MM.1S (cell line): ENCODE results near the gene SMIM13.
"Not testable (repeated sequence)": the region's sequence is repeated elsewhere in the genome, so short reads cannot be mapped to it uniquely, and the experiment has no call there.

Experiments used
- DNase-seq: peaks from one replicate; pipeline ENCODE4 v3.0.0-alpha.2; 2015
- H2AFZ ChIP-seq: fragments of 300-600 bp; sonication (generic); 2 replicates; pipeline ENCODE4 v1.6.0; 2016; ENCODE audit warnings: antibody characterized with exemption, low read length
- H3F3A ChIP-seq: fragments of 300-600 bp; sonication (generic); 2 replicates; pipeline ENCODE4 v1.6.1; 2016; ENCODE audit warnings: mild to moderate bottlenecking, antibody characterized with exemption, low read length, moderate library complexity, mixed read lengths; ENCODE audit not compliant: insufficient read depth
- H3K27ac ChIP-seq: fragments of 300-600 bp; sonication (generic); 2 replicates; pipeline ENCODE4 v1.5.1; 2016; ENCODE audit warnings: mild to moderate bottlenecking, low read length
- H3K27me3 ChIP-seq: fragments of 300-600 bp; sonication (generic); replicated peaks from 2 replicates; pipeline ENCODE4 v1.6.0; 2016; ENCODE audit warnings: low read length; ENCODE audit not compliant: insufficient read depth
- H3K36me3 ChIP-seq: fragments of 300-600 bp; sonication (generic); replicated peaks from 2 replicates; pipeline ENCODE4 v1.6.1; 2016; ENCODE audit warnings: mild to moderate bottlenecking, low read length, mixed read lengths; ENCODE audit not compliant: insufficient read depth
- H3K4me1 ChIP-seq: fragments of 300-600 bp; sonication (generic); 2 replicates; pipeline ENCODE4 v1.6.1; 2016; ENCODE audit warnings: low read length, mixed read lengths
- H3K4me2 ChIP-seq: fragments of 300-600 bp; sonication (generic); 2 replicates; pipeline ENCODE4 v1.6.0; 2016; ENCODE audit warnings: low read depth, low read length
- H3K4me3 ChIP-seq: fragments of 300-600 bp; sonication (generic); 2 replicates; pipeline ENCODE4 v1.5.1; 2016; ENCODE audit warnings: low read length, mixed read lengths
- H3K79me2 ChIP-seq: fragments of 300-600 bp; sonication (generic); 2 replicates; pipeline ENCODE4 v1.6.1; 2016; ENCODE audit warnings: mixed run types, low read length, mixed read lengths
- H3K9ac ChIP-seq: fragments of 300-600 bp; sonication (generic); 2 replicates; pipeline ENCODE4 v1.6.1; 2016; ENCODE audit warnings: low read length, mixed read lengths
- H3K9me2 ChIP-seq: fragments of 300-600 bp; sonication (generic); replicated peaks from 2 replicates; pipeline ENCODE4 v1.6.1; 2016; ENCODE audit warnings: mild to moderate bottlenecking, low read length, mixed read lengths; ENCODE audit not compliant: insufficient read depth
- H3K9me3 ChIP-seq: fragments of 300-600 bp; sonication (generic); replicated peaks from 2 replicates; pipeline ENCODE4 v1.6.1; 2016; ENCODE audit warnings: mild to moderate bottlenecking, low read length, mixed read lengths; ENCODE audit not compliant: insufficient read depth
- H4K20me1 ChIP-seq: fragments of 300-600 bp; sonication (generic); 2 replicates; pipeline ENCODE4 v1.6.1; 2016; ENCODE audit warnings: mild to moderate bottlenecking, low read length, moderate library complexity, mixed read lengths; ENCODE audit not compliant: insufficient read depth
- EZH2 ChIP-seq: fragments of 300-600 bp; sonication (generic); optimal IDR thresholded peaks from 2 replicates; pipeline ENCODE3; 2017; ENCODE audit warnings: low read depth, mild to moderate bottlenecking, antibody characterized with exemption, low read length, mixed read lengths
- EZH2phosphoT487 ChIP-seq: fragments of 300-600 bp; sonication (generic); IDR thresholded peaks from 2 replicates; pipeline ENCODE4 v1.6.1; 2018; ENCODE audit warnings: antibody characterized with exemption, low read length
- TF ChIP-seq, protein P1 (sequence below): fragments of 300-600 bp; sonication (generic); IDR thresholded peaks from 2 replicates; pipeline ENCODE4 v1.5.1; 2016; ENCODE audit warnings: antibody characterized with exemption, low read length, mixed read lengths

SMIM13 gene

DNA sequence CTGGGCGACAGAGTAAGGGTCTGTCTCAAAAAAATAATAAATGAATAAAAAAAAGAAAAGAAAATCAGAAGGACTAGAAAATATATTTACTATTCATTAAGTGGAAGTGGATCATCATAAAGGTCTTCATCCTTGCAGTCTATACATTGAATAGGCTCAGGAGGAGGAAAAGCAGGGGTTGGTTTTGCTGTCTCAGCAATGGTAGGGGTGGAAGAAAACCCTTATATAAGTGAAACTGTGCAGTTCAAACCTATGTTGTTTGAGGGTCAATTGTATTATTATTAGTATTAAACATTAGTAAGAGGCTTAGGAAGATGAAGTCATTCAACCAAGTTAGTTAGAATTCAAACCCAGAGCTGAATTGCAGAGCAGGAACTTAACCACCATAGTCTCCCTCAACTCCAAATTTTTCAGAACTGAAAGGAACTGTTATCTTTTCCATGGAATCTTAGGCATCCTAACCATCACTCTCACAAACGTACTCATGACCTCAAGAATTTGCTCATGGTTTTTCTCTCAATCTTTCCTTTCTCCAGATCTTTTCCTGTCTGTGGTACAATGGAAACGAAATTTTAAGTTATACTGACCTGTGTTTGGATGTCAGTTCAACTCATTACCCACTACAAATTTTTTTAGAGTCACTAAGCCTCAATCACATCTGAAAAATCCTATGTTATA, 7.7 kb upstream of the SMIM13 start:
- Histone ChIP-seq H3K9me3 (no peaks in the 10 kb centered on the region), H3K4me3 (no peak overlapping the region), H3K79me2 (no peaks in the 10 kb centered on the region), H4K20me1 (no peaks in the 10 kb centered on the region), H3K9ac (no peak overlapping the region), H3K27ac (no peak overlapping the region), H3K27me3 (no peaks in the 10 kb centered on the region), H3K4me1 (no peaks in the 10 kb centered on the region), H3K36me3 (no peaks in the 10 kb centered on the region), H3F3A (no peaks in the 10 kb centered on the region), H3K9me2 (no peaks in the 10 kb centered on the region), H3K4me2 (no peak overlapping the region), H2AFZ (no peak overlapping the region)
- TF ChIP-seq, protein P1, sequence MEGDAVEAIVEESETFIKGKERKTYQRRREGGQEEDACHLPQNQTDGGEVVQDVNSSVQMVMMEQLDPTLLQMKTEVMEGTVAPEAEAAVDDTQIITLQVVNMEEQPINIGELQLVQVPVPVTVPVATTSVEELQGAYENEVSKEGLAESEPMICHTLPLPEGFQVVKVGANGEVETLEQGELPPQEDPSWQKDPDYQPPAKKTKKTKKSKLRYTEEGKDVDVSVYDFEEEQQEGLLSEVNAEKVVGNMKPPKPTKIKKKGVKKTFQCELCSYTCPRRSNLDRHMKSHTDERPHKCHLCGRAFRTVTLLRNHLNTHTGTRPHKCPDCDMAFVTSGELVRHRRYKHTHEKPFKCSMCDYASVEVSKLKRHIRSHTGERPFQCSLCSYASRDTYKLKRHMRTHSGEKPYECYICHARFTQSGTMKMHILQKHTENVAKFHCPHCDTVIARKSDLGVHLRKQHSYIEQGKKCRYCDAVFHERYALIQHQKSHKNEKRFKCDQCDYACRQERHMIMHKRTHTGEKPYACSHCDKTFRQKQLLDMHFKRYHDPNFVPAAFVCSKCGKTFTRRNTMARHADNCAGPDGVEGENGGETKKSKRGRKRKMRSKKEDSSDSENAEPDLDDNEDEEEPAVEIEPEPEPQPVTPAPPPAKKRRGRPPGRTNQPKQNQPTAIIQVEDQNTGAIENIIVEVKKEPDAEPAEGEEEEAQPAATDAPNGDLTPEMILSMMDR = no peak
- TF ChIP-seq EZH2 (no peak), EZH2phosphoT487 (no peak)
- no peak for DNase-seq

DNA sequence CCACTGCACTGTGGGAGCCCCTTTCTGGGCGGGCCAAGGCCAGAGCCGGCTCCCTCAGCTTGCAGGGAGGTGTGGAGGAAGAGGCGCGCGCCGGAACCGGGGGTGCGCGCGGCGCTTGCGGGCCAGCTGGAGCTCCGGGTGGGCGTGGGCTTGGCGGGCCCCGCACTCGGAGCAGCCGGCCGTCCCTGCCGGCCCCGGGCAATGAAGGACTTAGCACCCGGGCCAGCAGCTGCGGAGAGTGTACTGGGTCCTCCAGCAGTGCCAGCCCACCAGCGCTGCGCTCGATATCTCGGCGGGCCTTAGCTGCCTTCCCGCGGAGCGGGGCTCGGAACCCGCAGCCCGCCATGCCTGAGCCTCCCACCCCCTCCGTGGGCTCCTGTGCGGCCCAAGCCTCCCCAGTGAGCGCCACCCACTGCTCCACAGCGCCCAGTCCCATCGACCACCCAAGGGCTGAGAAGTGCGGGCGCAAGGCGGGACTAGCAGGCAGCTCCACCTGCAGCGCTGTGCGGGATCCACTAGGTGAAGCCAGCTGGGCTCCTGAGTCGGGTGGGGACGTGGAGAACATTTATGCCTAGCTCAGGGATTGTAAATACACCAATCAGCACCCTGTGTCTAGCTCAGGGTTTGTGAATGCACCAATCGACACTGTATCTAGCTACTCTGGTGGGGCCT, 6.4 kb upstream of the SMIM13 start:
- H3K4me2 ChIP-seq, H3K36me3 ChIP-seq, H3F3A ChIP-seq, H3K9ac ChIP-seq, H3K4me1 ChIP-seq, H2AFZ ChIP-seq, H3K9me2 ChIP-seq, H3K27me3 ChIP-seq, H3K4me3 ChIP-seq, H3K9me3 ChIP-seq, H4K20me1 ChIP-seq, H3K27ac ChIP-seq, H3K79me2 ChIP-seq, DNase-seq: not testable (repeated sequence)

DNA sequence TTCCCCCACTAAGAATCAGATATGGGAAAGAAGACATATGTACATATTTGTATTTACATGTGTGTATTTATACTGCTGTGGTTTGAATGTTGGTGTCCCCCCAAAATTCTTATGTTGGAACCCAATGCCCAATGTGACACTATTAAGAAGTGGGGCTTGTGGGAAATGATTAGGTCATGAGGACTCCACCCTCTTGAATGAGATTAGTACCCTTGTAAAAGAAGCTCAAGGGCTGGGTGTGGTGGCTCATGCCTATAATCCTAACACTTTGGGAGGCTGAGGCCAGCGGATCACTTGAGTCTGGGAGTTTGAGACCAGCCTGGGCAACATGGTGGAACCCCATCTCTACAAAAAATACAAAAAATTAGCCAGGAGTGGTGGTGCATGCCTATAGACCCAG, 3.9 kb upstream of the SMIM13 start:
- no peaks in the 10 kb centered on the region for H3K27me3 ChIP-seq
- peaks cover 5% of the 10 kb centered on the region for H3K79me2 ChIP-seq
- no peak overlapping the region for H2AFZ ChIP-seq
- H3K9me2 ChIP-seq = no peaks in the 10 kb centered on the region
- H3K9me3 ChIP-seq = no peaks in the 10 kb centered on the region
- no peak for TF ChIP-seq EZH2
- TF ChIP-seq, protein P1 = no peak
- no peak for TF ChIP-seq EZH2phosphoT487
- no peak overlapping the region for H3K27ac ChIP-seq
- H4K20me1 ChIP-seq = no peaks in the 10 kb centered on the region
- no peaks in the 10 kb centered on the region for H3K36me3 ChIP-seq
- no peak overlapping the region for H3K9ac ChIP-seq
- DNase-seq = no peak
- peaks cover 21% of the 10 kb centered on the region for H3F3A ChIP-seq
- H3K4me1 ChIP-seq = peaks cover 12% of the 10 kb centered on the region
- no peak overlapping the region for H3K4me3 ChIP-seq
- H3K4me2 ChIP-seq = no peak overlapping the region

DNA sequence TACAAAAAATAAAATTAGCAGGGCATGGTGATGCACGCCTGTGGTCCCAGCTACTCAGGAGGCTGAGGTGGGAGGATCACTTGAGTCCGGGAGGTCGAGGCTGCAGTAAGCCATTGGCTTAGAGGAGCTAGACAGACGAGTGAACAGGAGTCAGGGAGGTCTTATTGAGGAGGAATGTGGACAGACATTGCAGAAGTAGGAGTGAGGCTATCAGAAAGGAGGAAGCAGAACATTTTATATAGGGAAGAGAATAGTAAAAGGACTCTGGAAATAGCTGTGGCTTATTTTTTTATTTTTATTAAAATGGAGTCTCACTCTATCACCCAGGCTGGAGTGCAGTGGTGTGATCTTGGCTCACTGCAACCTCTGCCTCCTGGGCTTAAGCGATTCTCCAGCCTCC, 2.5 kb upstream of the SMIM13 start:
- H3K36me3 ChIP-seq, DNase-seq, H3K9me2 ChIP-seq, H3K27ac ChIP-seq, H3K27me3 ChIP-seq, H3K9me3 ChIP-seq, H3K4me2 ChIP-seq, H4K20me1 ChIP-seq, H2AFZ ChIP-seq, H3K9ac ChIP-seq, H3K4me3 ChIP-seq: not testable (repeated sequence)
- Histone ChIP-seq H3K79me2 (peaks cover 19% of the 10 kb centered on the region), H3F3A (peaks cover 26% of the 10 kb centered on the region), H3K4me1 (peaks cover 19% of the 10 kb centered on the region)
